ENCODE results near the gene GSKIP.

- TF ChIP-seq CTCF (IDR thresholded peaks at IDR 0.05) (no peak), POLR2A (IDR thresholded peaks at IDR 0.05) (no peak)
Measured at GRCh38 chr14:96318836-96319235, 44.5 kb upstream of the GSKIP start.

All from uterus (tissue), 2 donors.